Smooth muscle cell (in vitro differentiated cells): ENCODE results near the gene TBX5. TPM values are rescaled to one million over a fixed set of nuclear protein-coding genes. Genes with fewer than 3 reads are reported as not detected.

Experiments used
- DNase-seq: peaks from one replicate; lab custom pipeline; 2025; ENCODE audit not compliant: unreplicated experiment; lab: John Stamatoyannopoulos, UW
- H2AFZ ChIP-seq: fragments of 200-600 bp; sonication (generic); 2 replicates; pipeline ENCODE4 v1.6.0; 2016; ENCODE audit warnings: antibody characterized with exemption, low read depth, mild to moderate bottlenecking
- H3F3A ChIP-seq: fragments of 200-600 bp; sonication (generic); 2 replicates; pipeline ENCODE4 v1.6.0; 2017; ENCODE audit warnings: antibody characterized with exemption, low read depth
- H3K27ac ChIP-seq: fragments of 200-600 bp; sonication (generic); 2 replicates; pipeline ENCODE4 v1.5.1; 2016; ENCODE audit warnings: low read depth, mild to moderate bottlenecking
- H3K27me3 ChIP-seq: fragments of 200-600 bp; sonication (generic); 2 replicates; pipeline ENCODE4 v1.6.1; 2016; ENCODE audit warnings: low read depth, mild to moderate bottlenecking
- H3K36me3 ChIP-seq: fragments of 200-600 bp; sonication (generic); 2 replicates; pipeline ENCODE4 v1.5.1; 2016; ENCODE audit warnings: low read depth
- H3K4me1 ChIP-seq: fragments of 200-600 bp; sonication (generic); 2 replicates; pipeline ENCODE4 v1.5.1; 2016; ENCODE audit warnings: low read depth
- H3K4me2 ChIP-seq: fragments of 200-600 bp; sonication (generic); 2 replicates; pipeline ENCODE4 v1.6.0; 2016; ENCODE audit warnings: mild to moderate bottlenecking
- H3K4me3 ChIP-seq: fragments of 200-600 bp; sonication (generic); 2 replicates; pipeline ENCODE4 v1.5.1; 2016; ENCODE audit warnings: mild to moderate bottlenecking
- H3K79me2 ChIP-seq: fragments of 200-600 bp; sonication (generic); 2 replicates; pipeline ENCODE4 v1.6.0; 2016; ENCODE audit warnings: low read depth, mild to moderate bottlenecking
- H3K9ac ChIP-seq: fragments of 200-600 bp; sonication (generic); 2 replicates; pipeline ENCODE4 v1.6.0; 2016; ENCODE audit warnings: low read depth
- H3K9me3 ChIP-seq: fragments of 200-600 bp; sonication (generic); replicated peaks from 2 replicates; pipeline ENCODE4 v1.5.1; 2016; ENCODE audit warnings: low read depth
- H4K20me1 ChIP-seq: fragments of 200-600 bp; sonication (generic); 2 replicates; pipeline ENCODE4 v1.6.0; 2016; ENCODE audit warnings: low read depth
- WGBS: methylation state at CpG from one replicate; pipeline ENCODE4 v1.1.7; 2016; ENCODE audit warnings: low lambda C conversion rate; 5-methylcytosine and 5-hydroxymethylcytosine counted together
- polyA plus RNA-seq: library from polyadenylated mRNA; unstranded; fragments of >200 nt; fragmentation: Nextera tagmentation; extraction: Ambion mirVana; gene quantifications from 2 replicates; pipeline ENCODE4 v1.2.1, GENCODE V29; 2016
- total RNA-seq: library from RNA; depleted of rRNA; stranded (reverse); fragments of >200 nt; gene quantifications from 2 replicates; pipeline ENCODE4 v1.2.3, GENCODE V29; 2014
- TF ChIP-seq, protein P1 (sequence below): fragments of 200-600 bp; sonication (generic); IDR thresholded peaks from 2 replicates; pipeline ENCODE4 v1.5.1; 2017; ENCODE audit warnings: borderline replicate concordance, mild to moderate bottlenecking, antibody characterized with exemption; ENCODE audit not compliant: insufficient read depth, poor library complexity, severe bottlenecking

The TBX5 gene
- total and polyA plus RNA-seq, 2 experiments from 2014 or later, result not detected

DNA sequence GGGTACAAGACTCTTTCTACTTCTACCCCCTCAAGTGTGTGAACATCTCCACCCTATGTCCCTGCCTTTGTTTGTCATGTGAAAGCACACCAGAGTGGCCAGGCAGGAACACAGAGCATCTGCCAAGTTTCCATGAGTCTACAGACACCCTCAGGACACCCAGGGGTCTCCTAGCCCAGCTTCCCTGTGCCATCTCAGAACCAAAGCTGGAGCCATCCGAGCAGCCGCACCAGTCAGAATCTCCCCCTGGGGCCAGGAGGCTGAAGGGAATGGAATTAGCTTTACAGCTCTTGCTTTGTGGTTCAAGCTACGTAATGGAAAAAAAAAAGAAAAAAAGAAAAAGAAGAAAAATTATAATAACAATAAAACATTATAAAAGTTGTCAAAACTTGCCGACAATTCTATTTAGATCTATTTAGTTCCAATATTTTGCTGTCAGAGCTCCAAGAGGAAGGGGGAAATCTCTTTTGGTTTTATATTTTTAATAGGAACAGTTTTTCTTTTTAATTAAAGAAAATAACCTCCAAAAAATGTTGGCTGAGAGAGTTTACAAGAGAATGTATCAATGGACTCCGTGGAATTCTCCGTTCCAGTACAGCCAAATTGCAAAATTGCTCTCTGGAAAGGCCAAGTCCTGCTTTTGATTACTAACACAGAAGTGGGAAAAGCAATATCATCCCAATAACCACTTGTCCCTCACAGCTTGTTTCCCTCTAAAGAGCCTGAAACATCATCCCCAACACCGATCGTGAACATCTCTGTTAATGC, 37.1 kb downstream of the TBX5 start:
- H3K4me3 ChIP-seq, result no peak overlapping the region
- H3K36me3 ChIP-seq, result no peaks in the 10 kb centered on the region
- H3K27ac ChIP-seq, result no peak overlapping the region
- H3K9me3 ChIP-seq, result no peaks in the 10 kb centered on the region
- no peak for DNase-seq
- H3K4me2 ChIP-seq, result no peak overlapping the region
- no peaks in the 10 kb centered on the region for H3F3A ChIP-seq
- no peaks in the 10 kb centered on the region for H4K20me1 ChIP-seq
- H2AFZ ChIP-seq, result no peak overlapping the region
- H3K79me2 ChIP-seq, result no peaks in the 10 kb centered on the region
- 94% methylated on average over 8 of the region's 8 CpGs for WGBS
- no peak overlapping the region for H3K9ac ChIP-seq
- H3K27me3 ChIP-seq, result peaks cover 32% of the 10 kb centered on the region
- H3K4me1 ChIP-seq, result no peaks in the 10 kb centered on the region
- TF ChIP-seq, protein P1, sequence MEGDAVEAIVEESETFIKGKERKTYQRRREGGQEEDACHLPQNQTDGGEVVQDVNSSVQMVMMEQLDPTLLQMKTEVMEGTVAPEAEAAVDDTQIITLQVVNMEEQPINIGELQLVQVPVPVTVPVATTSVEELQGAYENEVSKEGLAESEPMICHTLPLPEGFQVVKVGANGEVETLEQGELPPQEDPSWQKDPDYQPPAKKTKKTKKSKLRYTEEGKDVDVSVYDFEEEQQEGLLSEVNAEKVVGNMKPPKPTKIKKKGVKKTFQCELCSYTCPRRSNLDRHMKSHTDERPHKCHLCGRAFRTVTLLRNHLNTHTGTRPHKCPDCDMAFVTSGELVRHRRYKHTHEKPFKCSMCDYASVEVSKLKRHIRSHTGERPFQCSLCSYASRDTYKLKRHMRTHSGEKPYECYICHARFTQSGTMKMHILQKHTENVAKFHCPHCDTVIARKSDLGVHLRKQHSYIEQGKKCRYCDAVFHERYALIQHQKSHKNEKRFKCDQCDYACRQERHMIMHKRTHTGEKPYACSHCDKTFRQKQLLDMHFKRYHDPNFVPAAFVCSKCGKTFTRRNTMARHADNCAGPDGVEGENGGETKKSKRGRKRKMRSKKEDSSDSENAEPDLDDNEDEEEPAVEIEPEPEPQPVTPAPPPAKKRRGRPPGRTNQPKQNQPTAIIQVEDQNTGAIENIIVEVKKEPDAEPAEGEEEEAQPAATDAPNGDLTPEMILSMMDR, result no peak

DNA sequence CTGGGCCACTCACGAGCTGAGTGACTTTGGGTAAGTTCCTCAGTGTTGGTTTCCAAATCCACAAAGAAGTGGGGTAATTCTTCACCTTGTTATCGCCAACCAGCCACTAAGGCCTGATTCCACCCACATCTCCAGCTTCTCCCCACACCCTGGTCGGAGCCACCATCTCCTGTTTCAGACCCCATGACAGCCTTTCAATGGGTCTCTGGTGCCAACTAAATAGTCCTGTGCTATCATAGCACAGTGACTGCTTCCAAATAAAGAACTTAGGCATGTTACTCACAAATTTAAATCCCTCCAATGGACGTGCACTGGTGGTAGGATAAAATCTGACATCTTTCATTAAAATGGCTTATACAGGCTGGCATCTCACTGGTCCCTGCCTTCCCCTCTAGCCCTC, 44.0 kb downstream of the TBX5 start:
- no peaks in the 10 kb centered on the region for H3K27me3 ChIP-seq
- H2AFZ ChIP-seq, result no peak overlapping the region
- TF ChIP-seq, protein P1, result no peak
- no peak overlapping the region for H3K9ac ChIP-seq
- WGBS, result 85% methylated on average over 4 of the region's 4 CpGs
- H4K20me1 ChIP-seq, result no peaks in the 10 kb centered on the region
- H3K4me1 ChIP-seq, result no peaks in the 10 kb centered on the region
- no peaks in the 10 kb centered on the region for H3K79me2 ChIP-seq
- no peak overlapping the region for H3K4me2 ChIP-seq
- no peaks in the 10 kb centered on the region for H3F3A ChIP-seq
- no peak for DNase-seq
- no peaks in the 10 kb centered on the region for H3K9me3 ChIP-seq
- H3K4me3 ChIP-seq, result no peak overlapping the region
- H3K27ac ChIP-seq, result no peak overlapping the region
- no peaks in the 10 kb centered on the region for H3K36me3 ChIP-seq

GRCh38 chr12:114361545-114361944, 44.4 kb downstream of the TBX5 start:
- Histone ChIP-seq H3F3A (no peaks in the 10 kb centered on the region), H3K4me2 (no peak overlapping the region), H3K27ac (no peak overlapping the region), H2AFZ (no peak overlapping the region), H3K9ac (no peak overlapping the region), H3K4me3 (no peak overlapping the region), H3K4me1 (no peaks in the 10 kb centered on the region), H3K27me3 (peaks cover 4% of the 10 kb centered on the region), H3K9me3 (no peaks in the 10 kb centered on the region), H3K36me3 (no peaks in the 10 kb centered on the region), H3K79me2 (no peaks in the 10 kb centered on the region), H4K20me1 (no peaks in the 10 kb centered on the region)
- WGBS, result 57% methylated on average over 5 of the region's 5 CpGs
- TF ChIP-seq, protein P1, result no peak
- DNase-seq, result no peak

DNA sequence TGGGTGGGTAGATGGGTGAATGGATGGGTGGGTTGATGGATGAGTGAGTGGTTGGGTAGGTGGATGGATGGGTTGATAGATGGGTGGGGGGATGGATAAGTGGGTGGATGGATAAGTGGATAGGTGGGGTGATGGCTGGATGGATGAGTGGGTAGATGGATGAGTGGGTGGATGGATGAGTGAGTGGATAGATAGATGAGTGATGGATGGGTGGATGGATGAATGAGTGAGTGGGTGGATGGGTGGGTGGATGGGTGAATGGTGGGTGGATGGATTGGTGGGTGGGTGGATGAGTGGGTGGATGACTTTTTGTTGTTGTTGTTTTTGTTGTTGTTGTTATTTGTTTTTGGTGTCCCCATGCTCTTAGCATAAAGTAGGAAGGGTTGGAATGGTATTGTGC, 45.5 kb downstream of the TBX5 start:
- no peak overlapping the region for H3K27ac ChIP-seq
- no peak for DNase-seq
- no peak overlapping the region for H2AFZ ChIP-seq
- H3F3A ChIP-seq, result no peaks in the 10 kb centered on the region
- H3K79me2 ChIP-seq, result no peaks in the 10 kb centered on the region
- TF ChIP-seq, protein P1, result no peak
- no peak overlapping the region for H3K4me2 ChIP-seq
- no peaks in the 10 kb centered on the region for H3K36me3 ChIP-seq
- H3K4me1 ChIP-seq, result no peaks in the 10 kb centered on the region
- no peaks in the 10 kb centered on the region for H4K20me1 ChIP-seq
- peaks cover 8% of the 10 kb centered on the region for H3K27me3 ChIP-seq
- no peak overlapping the region for H3K4me3 ChIP-seq
- no peak overlapping the region for H3K9ac ChIP-seq
- no peaks in the 10 kb centered on the region for H3K9me3 ChIP-seq
